ENCODE measurements around the gene KIF4A.

Gene KIF4A

GRCh38 chrX:70410921-70411320 is 121.0 kb downstream of the KIF4A start:
- no peak for DNase-seq

- no peak for DNase-seq
Observed at GRCh38 chrX:70411475-70411874, 121.6 kb downstream of the KIF4A start.

DNA sequence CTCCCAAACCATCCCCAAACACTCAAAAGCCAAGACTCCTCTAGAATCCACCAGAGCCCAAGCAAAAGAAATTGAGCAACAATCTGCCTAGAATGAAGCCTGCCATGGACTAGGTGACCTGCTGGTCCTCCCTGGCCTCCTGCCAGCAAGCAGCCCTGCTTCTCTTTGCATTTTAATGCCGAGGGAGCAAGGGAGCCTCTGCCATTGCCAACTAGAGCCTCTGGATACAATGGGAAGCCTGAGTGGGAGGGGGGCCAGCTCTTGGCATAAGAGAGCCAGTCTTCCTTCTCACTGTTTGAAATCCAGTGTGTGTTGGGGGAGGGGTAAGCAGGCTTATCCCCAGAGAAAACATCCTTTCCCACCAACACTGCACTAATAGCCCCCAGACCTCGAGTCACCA is 131.7 kb downstream of the KIF4A start:
- DNase-seq: no peak

DNA sequence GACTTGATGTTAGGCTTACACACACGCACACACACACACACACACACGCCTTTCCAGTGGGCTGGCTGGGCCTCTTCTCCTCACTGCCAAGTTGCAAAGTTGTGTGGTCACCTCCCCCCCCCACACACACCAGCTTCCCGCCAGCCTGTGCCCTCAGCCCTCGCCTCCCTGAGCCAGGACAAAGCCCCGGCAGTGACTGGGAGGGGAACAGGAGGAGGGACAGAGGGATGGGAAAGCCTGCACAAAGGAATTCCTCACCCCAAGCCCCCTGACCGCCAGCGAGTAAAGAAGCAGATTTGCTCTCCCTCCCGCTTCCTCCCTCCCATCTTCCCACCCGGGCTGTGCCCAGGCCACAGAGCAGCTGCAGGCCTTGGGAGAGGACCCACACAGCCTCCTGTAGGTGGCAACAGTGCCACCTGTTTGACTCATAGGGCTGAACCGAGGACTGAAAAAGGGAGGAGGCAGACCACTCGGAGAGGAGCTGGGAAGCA is 133.0 kb downstream of the KIF4A start, which contains the start of gene GDPD2:
Gene GDPD2, plus strand, starts transcription at position 464 of the 491 bp plus-strand sequence. CDS start 1,671 bp downstream, outside the sequence.
- no peak for DNase-seq

DNA sequence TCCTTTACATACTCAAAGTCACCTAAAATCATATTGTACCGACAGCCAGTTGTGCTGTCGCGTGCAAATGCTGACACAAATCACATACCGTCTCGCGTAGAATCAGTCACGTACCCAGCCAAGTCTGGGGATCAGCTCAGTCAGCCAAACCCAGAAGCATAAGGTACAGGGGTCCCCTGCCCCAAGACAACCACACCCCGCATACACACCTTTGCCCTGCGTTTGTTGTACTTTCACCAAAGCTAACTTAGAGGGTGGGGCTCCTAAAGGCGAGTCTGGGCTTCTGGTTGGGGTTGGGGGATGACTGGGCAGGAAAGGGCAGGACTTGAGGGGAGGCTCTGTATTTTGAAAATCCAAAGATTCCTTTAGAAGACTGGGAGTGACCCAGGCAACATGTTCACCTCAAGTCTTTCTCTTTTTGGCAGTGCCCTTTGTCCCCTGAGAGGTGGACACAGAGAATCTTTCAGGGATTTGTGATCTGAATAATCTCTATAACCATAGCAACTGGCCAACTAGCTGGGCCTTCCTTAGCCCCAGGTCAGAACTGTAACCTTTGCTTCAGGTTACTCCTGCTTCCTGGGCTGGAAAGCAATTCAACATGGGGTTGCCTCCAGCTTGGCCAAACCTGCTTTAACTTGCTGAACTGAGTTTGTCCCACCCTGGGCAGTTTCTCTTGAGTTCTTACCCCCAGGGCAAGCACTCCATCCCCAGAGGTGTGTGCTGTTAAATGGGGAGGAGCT is 134.2 kb downstream of the KIF4A start:
- DNase-seq: no peak

DNA sequence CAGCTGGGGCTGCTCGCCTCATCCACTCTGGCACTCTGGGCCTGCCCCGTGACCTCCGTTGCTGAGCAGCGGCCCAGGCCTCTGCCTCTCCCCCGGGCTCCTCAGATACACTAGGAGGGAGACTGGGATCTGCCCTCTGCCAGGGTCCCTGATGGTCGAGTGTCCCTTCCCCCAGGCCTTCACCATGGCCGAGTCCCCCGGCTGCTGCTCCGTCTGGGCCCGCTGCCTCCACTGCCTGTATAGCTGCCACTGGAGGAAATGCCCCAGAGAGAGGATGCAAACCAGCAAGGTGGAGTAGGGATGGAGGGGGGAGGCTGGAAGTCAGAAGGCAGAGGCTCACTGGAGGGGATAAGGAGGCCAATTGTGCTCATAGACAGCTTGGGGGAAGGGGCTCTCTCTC is 134.9 kb downstream of the KIF4A start:
- DNase-seq: no peak

DNA sequence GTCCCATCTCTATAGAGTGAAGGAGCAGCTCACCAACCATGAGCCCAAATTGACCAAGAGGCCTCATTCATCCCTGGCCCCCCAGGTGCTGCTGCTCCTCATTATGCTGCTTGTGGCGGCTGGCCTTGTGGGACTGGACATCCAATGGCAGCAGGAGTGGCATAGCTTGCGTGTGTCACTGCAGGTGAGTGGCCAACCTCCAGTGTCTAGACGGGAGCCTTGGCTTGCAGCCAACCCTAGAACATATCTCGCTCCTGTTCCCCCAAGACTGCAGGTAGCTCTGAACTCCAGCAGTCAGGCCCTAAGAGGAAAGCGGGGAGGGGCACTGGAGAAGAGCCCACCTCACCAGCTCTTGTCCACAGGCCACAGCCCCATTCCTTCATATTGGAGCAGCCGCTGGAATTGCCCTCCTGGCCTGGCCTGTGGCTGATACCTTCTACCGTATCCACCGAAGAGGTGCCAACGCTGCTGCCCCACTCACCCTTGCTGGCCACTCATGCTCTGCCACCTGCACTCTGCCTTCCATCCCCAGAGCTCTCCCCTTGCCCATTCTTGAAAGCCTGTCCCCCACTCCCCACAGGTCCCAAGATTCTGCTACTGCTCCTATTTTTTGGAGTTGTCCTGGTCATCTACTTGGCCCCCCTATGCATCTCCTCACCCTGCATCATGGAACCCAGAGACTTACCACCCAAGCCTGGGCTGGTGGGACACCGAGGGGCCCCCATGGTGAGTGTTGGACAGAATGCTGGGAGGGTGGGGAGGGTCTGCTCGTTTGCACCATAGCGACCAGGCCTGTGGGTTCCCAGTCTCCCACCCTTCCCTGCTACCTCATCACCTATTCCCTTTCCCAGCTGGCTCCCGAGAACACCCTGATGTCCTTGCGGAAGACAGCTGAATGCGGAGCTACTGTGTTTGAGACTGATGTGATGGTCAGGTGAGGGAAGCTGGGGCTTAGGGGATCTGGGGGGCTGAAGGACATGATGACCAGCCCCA is 136.7 kb downstream of the KIF4A start:
- DNase-seq: no peak

GRCh38 chrX:70427365-70427764 is 137.5 kb downstream of the KIF4A start:
- DNase-seq: no peak

DNA sequence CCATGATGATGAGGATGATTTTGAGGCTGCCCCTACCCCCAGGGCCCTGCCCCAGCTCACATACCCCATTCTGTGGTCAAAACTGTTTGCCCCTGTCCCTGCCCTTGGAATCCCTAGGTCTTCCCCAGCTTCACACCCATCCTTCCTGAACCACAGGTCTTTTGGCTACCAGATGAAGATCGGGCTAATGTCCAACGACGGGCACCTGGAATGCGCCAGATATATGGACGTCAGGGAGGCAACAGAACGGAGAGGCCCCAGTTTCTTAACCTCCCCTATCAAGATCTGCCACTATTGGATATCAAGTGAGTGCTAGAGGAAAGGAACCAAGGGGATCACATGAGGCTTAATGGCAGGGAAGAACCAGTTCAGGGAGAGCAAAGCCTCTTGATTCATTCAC is 139.9 kb downstream of the KIF4A start:
- DNase-seq: no peak

- no peak for DNase-seq
Observed at GRCh38 chrX:70432936-70433847, 143.3 kb downstream of the KIF4A start.

DNA sequence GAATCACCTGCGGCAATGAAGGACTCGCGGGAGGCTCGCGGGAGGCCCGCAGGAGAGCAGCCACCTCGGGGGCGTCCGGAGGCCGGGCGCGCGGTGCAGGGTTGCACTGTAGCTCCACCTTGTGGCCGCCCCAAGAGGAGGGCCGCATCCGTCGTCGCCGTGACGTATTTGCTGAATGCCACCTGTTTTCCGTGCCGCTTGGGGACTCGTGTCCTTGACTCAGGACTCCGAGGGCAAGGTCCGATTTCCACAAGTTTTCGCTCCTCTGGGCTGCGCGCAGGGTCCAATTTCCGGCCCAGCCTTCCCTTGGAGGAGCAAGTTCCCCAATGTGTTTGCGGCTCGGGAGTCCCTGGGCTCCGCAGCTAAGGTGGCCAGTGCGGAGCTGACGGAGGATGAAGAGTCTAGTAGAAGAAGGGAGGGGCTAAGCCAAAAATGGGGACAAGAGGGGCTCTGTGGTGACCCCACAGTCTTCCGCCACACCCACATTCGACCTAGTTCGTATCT is 144.0 kb downstream of the KIF4A start:
- peak; percentile 50 for DNase-seq

DNA sequence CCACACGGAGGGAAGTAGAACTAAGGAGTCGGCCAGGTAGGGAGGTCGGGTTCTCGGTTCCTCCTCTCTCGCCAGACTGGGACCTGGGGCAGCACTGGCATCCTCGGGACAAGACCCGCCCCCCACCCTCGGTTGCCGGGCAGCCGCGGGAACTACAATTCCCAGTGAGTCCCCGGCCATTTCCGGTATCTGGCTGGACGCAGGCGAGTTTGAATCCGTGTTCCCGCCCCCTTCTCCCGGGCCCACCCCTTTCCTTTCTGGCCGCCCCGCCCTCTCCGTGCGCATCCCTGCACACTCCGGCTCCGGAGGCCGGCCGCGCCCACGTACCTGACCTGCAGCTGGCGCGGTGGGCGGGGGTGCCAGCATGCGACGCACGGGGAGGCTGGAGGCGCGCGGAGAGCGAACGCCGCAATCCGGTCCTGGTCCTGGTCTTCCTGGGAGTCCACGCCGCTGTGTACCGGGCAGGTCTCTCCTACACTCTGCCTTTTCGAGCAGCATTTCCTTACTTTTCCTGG is 144.5 kb downstream of the KIF4A start:
- DNase-seq: peak; percentile 62

DNA sequence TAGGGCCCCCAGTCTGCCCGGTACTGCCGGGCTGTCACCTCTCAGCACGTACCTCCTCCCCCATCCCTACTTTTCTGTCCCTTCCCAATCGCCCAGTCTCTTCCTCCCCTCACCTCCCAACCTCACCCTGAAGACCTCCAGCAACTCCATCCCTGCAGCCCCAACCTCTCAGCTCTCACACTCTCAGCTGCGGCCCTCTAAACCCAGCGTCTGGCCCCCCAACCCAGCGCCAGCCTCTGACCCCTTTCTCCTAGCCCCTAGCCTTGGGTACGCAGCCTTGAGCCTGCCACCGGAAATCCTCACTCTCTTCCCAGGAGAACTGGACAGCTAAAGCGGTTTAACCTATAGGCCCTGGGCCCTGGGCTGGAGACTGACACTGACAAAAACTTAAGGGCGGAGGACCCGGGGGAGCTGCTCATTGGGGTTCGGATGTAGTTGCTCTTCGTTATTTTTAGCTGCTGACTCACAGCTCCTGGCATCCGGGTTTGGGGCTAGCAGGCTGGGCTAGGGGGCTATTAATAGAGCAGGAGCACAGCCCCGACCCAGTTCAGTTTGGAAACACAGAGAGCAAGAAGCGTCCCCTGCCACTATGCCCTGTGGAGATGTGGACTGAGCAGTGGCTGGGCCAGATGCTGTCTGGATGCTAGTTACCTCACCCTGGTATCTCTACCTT is 145.1 kb downstream of the KIF4A start:
- peak; percentile 11 for DNase-seq

DNA sequence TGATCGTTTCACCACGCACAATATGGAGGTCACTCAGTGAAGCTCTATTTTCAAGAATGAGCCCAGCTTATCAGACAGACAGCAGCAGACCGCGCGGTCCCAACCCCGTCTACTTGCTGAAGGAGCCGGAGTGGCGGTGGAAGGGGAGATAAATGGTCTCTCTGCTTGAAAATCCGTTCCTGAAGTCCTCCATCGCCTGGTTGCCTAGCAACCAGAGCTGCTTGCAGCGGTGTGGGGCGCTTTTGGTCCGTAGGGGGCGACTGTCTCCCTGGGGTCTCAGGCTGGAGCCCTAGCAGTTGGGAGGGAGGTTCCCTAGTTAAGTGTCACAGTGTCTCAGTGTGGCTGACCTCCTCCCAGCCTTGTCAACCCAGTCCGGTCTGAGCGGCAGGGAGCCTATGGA is 146.4 kb downstream of the KIF4A start:
- DNase-seq: no peak

- DNase-seq: no peak
Observed at GRCh38 chrX:70437011-70437410, 147.1 kb downstream of the KIF4A start.

DNA sequence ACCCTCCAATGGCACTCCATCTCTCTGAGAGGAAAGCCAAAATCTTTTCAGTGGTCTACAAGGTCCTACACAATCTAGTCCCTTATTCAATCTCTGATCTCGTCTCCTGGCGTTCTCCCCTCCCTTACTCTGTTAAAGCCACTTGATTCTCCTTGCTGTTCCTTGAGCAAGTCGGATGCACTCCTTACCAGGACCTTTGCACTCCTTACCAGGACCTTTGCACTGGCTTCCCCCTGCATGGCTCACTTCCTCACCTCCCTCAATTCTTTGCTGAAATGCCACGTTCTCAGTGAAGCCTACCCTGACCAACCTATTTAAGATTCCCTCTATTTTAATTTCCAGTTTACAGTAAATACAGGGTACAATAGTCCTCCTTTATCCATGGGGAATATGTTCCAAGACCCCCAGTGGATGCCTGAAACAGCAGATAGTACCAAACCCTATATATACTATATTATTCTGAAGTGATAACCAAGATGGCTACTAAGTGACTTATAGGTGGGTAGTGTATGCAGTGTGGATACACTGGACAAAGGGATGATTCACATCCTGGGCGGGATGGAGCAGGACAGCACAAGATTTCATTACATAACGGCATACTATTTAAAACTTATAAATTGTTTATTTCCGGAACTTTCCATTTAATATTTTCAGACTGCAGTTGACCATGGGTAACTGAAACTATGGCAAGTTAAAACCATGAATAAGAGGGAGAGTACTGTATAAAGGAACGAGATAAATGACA is 148.2 kb downstream of the KIF4A start:
- no peak for DNase-seq

- no peak for DNase-seq
Observed at GRCh38 chrX:70439016-70439415, 149.1 kb downstream of the KIF4A start.

DNA sequence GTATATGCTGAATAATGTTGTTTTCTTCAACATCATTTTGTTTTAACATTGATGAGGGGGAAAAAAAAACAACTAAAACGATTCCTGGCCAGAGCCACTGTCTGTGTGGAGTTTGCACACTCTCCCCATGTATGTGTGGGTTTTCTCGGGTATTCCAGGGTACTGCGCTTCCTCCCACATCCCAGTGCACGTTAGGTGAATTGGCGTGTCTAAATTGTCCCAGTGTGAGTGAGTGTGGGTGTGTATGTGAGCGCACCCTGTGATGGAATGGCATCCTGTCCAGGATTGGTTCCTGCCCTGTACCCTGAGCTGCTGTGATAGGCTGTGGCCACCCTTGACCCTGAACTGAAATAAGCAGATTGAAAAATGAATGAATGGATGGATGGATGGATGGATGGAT is 152.3 kb downstream of the KIF4A start:
- DNase-seq: no peak

DNA sequence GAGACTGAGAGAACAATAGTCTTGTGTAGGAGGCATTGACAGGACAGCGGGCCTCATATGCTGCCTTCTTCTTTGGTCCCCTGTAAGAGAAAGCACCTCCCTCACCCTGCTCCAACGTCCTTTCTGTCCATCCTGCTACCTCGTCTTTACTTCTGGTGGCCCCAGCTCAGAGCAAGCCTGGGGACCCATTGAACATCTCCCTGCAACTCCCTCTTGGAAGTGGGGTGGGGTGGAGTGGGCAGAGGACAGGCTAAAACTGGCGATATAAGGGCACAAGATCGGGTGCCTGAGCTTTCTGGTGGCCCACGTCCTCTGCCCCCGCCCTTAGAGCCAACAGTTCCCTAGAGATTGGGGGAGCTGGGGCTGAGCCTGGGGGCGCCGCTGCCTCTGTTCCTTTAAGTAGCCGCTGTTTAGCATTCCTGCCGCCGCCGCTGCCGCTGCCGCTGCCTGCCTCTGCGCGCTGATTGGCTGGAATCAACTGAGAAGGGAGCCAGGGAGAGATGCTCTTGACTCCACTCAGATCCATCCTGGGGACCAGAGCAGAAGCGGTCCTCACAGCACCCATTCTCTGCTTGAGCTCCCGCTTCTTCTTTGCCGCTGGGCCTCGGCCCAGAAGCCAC is 154.5 kb downstream of the KIF4A start, which contains the start of gene DLG3:
Gene DLG3, plus strand, starts transcription at position 510 of the 620 bp plus-strand sequence. CDS start 367 bp downstream, outside the sequence.
- peak; percentile 3 for DNase-seq
